GM19463 (cell line): Measurements from ENCODE around the gene STIM1.
A peak's percentile ranks its signal among the peaks of the same experiment; 100 is the strongest.

Experiments used
- ATAC-seq: cut with Tn5 transposase; IDR thresholded peaks from one replicate; pipeline ENCODE4 v1.9.1; 2021; ENCODE audit warnings: mild to moderate bottlenecking, moderate library complexity; ENCODE audit not compliant: unreplicated experiment

The STIM1 gene

GRCh38 chr11:3830088-3830487 lies 25.4 kb upstream of the STIM1 start:
- ATAC-seq, result no peak

- no peak for ATAC-seq
Measured at GRCh38 chr11:3830730-3831129, 24.7 kb upstream of the STIM1 start.

- ATAC-seq, result no peak
Measured at GRCh38 chr11:3831378-3832239, 23.9 kb upstream of the STIM1 start.

- ATAC-seq, result no peak
Measured at GRCh38 chr11:3832816-3833215, 22.6 kb upstream of the STIM1 start.

GRCh38 chr11:3833449-3833848 lies 22.0 kb upstream of the STIM1 start:
- ATAC-seq, result no peak

GRCh38 chr11:3834349-3834663 lies 21.2 kb upstream of the STIM1 start:
- ATAC-seq, result no peak

- no peak for ATAC-seq
Measured at GRCh38 chr11:3834664-3835461, 20.6 kb upstream of the STIM1 start.

GRCh38 chr11:3835751-3836150 lies 19.7 kb upstream of the STIM1 start:
- no peak for ATAC-seq

- ATAC-seq, result no peak
Measured at GRCh38 chr11:3836903-3837302, 18.6 kb upstream of the STIM1 start.

- ATAC-seq, result no peak
Measured at GRCh38 chr11:3837793-3838192, 17.7 kb upstream of the STIM1 start.

- ATAC-seq, result no peak
Measured at GRCh38 chr11:3838504-3838903, 17.0 kb upstream of the STIM1 start.

GRCh38 chr11:3840004-3840869 lies 15.2 kb upstream of the STIM1 start:
- no peak for ATAC-seq

- peak; percentile 52 for ATAC-seq
Measured at GRCh38 chr11:3840870-3841425, 14.5 kb upstream of the STIM1 start, which contains the start of gene RHOG. TSS of gene RHOG (minus strand) at chr11:3840959. CDS start at chr11:3828138, 12,821 bp downstream.

GRCh38 chr11:3841426-3842350 lies 13.8 kb upstream of the STIM1 start:
- peak; percentile 50 for ATAC-seq

- ATAC-seq, result no peak
Measured at GRCh38 chr11:3843326-3843725, 12.1 kb upstream of the STIM1 start.

- ATAC-seq, result no peak
Measured at GRCh38 chr11:3845246-3845645, 10.2 kb upstream of the STIM1 start.

GRCh38 chr11:3845670-3846069 lies 9.8 kb upstream of the STIM1 start:
- no peak for ATAC-seq

GRCh38 chr11:3849297-3849874 lies 6.1 kb upstream of the STIM1 start:
- no peak for ATAC-seq

GRCh38 chr11:3853545-3853842 lies 2.0 kb upstream of the STIM1 start:
- ATAC-seq, result no peak
